SHP77 (cell line): ENCODE results near the gene UCMA.

Experiments
- DNase-seq, 2 experiments: peaks; one replicate each; lab custom pipeline; 2025; lab: John Stamatoyannopoulos, UW

The UCMA gene

GRCh38 chr10:13187135-13187534 lies 47.0 kb downstream of the UCMA start:
- DNase-seq, result no peak

DNA sequence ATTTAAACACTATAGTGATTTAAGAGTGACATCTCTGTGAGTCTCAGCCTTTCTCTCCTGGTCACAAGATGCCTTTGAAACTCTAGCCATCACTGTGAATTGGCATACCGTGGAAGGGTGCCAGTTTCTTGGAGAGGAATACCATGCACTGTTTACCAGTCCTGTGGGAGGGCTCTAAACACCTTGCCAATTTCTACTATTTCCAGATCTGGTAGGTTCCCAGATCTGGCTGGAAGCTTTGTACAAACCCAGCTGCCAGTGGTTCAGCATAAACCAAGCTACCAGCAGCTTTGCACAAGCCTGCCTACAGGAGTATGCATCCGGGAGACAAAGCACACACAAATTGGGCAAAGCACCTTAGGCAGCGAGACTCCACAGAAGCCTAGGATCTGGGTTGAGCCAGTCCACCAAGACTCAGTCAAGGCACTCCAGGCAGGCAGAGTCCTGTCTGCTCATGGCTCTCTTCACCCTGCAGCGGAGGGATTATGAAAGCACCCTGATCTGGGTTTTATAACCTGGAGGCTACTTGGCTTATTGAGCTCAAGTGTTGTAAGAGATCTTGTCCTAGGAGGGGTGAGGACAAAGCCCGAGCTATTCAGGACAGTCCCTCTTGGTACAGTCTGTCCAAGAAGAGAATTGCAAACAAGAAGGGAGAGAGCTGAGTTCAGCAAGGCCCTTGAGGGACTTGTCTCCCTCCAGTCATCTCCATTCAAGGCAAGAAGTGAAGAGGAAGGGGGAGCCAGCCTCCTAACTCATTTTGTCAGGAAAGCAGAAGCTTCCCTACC lies 49.3 kb downstream of the UCMA start:
- DNase-seq, result no peak

DNA sequence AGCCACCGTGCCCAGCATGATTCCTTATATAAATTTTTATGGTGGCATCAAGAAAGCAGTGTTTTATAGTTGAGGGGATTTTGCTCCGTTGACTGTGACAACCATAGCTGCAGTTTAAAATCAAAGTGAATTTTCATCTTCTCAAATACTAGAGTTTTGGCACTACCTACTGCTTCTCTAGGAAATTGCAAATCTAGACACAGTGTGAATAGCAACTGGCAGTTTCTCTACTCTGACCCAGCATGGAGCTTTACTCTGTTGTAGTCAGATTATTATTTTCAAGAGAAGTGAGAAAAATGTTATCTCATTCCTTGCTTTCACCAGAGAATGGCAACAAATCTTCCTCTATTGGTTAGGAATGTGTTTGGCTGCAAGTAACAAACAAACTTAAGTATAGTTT lies 49.9 kb downstream of the UCMA start:
- no peak for DNase-seq

- DNase-seq, result no peak
These were observed 50.5 kb downstream of the UCMA start for GRCh38 chr10:13183625-13184024.

DNA sequence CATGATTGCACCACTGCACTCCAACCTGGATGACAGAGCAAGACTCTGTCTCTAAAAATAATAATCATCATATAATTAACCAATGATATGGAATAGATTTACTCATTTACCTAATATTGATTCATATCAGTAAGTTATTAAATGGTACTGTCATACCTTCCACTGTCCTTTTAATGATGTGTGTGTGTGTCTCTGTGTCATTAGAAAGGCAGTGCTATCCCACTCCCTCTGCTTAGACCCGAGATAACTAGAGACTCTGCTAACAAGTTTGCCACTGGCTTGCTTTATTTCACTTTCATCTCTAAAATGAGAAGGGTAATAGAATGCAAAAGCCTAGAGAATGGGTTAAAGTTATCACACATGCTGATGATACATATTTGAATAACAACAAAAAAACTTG lies 51.8 kb downstream of the UCMA start:
- DNase-seq, result no peak

- DNase-seq, result no peak
These were observed 53.4 kb downstream of the UCMA start for GRCh38 chr10:13180788-13181187.

DNA sequence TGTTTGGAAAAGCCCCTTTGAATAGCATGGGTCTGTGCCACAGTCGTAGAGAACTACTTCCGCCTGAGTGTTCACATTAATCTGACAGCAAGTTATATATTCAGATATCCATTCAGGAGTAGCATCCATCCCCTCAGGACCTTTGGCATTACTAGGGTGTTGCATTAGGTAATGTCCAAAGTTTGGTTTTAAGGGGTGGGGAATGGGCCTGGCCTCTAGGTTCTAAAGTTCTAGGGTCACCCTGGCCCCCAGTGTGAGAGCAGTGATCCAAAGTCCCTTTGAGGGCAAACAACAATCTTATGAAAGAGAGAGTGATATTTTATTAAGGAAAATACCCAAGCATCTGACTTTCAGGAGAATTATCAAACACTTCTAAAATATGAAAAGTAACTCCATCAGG lies 60.6 kb downstream of the UCMA start:
- no peak for DNase-seq
